GM19193 (cell line): Measurements from ENCODE around the gene MAB21L3.

Experiments
- POLR2A ChIP-seq: IDR thresholded peaks from 4 replicates; pipeline ENCODE4 v1.6.1; 2011; ENCODE audit not compliant: insufficient read depth, insufficient read length; ENCODE audit errors: extremely low read depth

Gene MAB21L3

DNA sequence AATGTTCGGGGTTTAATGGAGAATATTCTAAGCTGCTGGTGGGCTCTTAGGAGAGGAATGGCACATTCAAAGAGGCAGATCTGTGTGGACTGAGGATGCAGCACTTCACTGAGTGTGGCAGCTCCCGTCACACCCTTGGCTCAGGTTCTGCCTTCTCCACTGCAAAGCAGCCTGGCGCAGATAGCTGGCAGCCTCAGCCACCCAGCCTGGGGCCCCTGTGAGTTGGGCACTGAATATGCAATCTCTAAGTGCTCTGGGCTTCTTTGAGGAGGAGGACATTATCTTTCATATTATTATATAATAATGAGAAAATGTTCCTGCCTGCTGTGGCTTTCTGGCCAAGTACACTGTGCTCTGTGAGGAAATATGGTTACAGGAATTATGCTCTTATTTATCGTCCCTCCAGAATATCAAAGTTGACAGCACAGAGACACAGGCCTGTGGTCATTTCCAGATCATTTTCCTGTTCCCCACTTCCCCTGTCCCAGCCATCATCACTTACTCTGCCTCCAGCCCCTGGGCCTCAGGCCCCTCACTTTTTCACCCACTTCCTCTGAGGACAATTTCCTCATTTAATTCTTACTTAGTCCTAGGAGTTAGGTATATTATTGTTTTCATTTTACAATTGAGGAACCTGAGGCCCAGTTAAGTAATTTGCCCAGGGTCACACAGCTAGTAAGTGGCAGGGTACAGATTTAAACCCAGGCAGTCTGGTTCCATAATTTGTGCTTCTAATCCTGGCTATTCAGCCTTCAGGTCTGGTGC, 53.6 kb downstream of the MAB21L3 start:
- TF ChIP-seq POLR2A, result no peak

DNA sequence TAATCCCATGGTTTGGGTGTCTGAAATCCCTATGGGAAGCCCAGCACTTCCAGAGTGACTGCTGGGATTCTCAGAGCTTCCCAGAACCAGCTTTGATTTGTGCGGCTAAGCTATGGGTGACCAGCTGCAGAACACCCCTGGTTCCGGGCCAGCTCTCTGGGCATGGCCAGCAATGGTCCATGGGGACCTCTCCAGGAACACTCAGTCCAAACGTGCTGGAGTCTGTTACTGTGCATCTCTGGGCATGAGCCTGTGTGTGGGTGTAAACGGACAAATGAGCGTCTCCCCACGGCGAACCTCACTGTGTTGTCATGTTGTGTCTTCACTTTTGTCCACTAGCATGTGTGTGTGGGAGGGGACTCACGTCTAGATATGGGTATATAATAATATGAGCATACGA, 54.4 kb downstream of the MAB21L3 start:
- no peak for TF ChIP-seq POLR2A

DNA sequence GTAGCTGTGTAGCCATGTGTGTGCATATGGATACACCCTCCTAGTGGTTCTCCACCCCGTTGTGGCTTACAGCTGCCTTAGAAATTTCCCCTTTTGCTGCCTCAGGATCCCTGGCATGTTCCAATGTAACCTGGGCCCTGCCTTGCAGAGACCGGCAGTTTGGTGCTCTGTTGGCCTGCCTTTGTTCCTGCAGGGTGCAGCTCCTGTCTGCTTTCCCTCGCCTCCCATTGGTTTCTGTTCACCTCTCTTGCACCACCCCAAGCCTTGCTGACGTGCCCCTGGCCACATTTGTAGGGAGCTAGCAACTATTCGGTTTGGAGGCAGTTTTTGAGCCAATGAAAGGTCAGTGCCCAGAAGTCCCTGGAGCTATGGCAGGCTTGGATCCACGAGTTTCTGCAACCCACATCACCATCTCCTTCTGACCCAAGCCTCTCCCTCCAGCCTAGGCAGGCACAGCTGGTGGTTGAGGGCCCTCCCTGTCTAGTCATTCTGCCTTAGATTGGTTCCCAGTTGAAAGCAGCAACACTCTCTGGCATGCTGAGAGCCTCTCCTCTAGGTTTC, 54.9 kb downstream of the MAB21L3 start:
- no peak for TF ChIP-seq POLR2A

DNA sequence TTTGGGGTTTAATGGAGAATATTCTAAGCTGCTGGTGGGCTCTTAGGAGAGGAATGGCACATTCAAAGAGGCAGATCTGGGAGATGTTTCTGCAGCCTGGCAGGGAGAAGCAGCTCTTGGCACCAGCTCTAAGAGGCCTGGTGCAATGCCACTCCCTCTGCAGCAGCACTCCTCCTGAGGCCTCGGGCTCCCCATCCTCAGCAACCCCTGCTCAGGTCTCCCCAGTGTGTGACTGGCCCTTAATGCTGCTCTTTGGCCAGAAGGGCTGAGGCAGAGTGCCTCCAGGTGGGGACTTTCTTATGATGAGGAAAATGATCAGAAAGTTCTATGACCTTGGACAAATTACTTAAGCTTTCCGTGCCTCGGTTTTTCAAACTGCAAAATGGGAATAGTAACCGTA, 55.5 kb downstream of the MAB21L3 start:
- no peak for TF ChIP-seq POLR2A

DNA sequence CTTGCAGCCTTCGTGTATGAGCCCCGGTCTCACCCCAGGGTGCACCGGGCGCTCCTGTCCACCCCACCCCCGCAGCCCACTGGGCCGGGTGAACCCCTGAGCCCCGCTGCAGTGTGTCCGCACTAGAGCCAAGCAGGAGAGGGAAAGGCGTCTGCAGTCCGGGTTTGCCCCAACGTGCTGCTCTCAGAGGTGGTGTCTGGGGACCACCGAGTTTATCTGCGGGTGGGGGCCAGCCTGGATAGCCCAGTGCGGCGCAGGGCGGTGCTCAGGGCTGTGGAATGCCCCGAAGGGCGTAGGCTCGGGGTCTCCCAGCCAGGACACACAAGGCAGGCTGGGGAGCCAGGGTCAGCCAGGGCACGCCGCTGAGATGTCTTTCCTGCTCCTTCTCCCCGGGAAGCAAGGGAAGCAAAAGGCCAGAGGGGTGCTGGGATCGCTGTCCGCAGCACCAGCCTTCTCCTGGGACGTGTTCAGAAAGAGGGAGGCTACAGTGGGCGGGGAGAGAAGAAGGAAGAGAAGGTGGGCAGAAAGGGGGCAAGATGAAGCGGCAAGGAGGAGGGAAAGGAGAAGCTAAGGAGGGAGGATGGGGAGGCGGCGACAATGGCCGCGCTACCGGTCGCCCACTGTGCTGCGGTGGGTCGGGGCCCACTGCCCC, 56.6 kb downstream of the MAB21L3 start:
- TF ChIP-seq POLR2A, result no peak

DNA sequence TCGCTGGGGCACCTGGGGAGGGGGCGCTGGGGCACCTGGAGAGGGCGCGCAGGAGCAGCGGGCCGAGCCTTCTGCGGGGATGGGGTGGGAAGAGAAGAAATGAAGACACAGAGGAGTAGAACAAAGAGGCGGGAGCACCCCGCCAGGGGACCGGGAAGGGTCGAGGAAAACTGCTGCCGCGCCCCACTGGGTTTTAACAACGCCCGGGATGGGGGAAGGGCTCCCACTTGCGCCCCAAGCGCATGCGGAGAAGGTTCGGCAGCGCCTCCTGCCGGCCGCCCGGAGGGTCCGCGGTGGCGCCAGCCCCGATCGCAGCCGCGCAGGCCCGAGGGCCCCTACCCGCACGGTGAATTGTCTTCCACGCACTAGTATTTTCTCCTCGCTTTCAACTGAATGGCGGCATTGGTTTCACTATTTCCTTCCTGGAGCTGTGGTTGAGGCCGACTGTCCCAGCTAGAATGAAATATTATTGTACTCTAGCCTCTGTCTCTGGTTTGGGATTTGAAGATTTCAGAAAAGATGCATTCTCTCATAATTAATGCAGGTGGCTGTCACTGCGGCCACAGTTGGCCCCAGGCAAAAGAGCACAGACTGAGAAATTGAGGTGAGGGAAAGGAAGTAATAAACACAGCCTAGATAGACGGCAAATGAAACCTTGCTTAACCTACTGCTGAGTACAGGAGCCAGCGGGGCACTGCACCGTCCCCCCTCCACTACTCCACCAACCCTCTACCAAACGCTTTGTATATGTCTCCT, 57.3 kb downstream of the MAB21L3 start:
- TF ChIP-seq POLR2A, result no peak

DNA sequence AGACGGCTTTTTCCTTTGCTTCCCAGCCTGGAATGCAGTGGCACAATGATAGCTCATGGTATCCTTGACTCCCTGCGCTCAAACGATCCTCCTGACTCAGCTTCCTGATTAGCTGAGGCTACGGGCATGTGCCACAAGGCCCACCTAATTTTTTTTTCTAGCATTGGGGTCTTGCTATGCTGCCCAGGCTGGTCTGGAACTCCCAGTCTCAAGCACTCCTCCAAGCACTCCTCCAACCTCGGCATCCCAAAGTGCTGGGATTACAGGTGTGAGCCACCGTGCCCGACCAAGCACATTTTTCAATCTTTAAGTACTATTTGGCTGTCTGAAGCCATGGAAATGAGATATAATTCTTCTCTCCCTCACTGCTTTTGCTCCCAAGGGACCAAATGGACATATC, 58.7 kb downstream of the MAB21L3 start:
- TF ChIP-seq POLR2A, result no peak

DNA sequence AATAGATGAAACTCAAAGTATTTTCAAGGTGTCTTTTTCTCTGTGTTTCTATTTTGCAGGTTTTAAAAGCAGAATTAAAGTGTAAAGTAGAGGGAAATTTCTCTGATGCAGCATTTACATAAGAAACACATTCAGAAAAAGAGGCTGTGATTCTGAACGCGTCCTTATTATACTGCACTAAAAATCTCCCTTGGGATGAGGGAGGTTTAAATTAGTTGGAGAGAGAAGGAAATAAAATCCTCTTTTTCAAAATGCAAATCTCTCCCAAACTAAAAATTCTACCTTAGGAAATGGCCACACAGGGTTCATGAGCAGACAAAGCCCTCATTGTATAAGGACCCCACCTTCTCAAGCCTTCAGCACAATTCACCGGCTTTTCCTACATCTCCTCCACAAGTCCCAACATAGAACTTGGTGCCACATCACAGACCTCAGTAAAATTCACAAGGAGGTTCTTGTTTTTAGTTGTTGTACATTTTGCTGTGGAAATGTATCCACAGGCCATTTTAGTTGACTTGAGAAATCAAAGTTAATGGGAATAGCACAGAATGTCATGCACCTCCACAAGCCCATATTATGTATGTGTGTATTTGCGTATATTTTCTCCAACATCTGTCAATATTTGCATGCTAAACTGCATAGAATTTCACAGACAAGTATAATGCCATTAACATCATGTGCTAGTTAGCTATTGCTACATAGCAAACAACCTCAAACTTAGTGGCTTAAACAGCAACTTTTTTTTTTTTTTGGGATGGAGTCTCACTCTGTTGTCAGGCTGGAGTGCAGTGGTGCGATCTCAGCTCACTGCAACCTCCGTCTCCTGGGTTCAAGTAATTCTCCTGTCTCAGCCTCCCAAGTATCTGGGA, 59.8 kb downstream of the MAB21L3 start:
- TF ChIP-seq POLR2A, result no peak

DNA sequence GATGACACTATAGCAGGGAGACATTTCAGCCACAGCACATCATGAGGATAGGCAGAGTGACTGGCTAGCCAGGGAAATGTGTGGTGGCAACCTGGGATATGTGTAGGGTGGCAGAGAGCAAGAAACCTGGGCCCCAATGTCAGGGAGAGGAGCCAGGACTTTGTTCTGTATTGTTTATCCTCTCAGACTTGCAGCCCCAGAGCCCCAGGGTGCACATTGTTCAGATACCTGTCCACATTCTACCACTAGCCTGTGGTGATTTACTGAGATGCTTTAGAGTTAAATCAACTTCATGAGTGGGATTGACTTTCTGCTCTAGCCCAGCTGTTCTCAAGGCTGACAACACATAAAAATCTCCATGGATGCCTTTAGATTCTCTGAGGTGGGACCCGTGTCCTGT, 61.5 kb downstream of the MAB21L3 start:
- TF ChIP-seq POLR2A, result no peak

DNA sequence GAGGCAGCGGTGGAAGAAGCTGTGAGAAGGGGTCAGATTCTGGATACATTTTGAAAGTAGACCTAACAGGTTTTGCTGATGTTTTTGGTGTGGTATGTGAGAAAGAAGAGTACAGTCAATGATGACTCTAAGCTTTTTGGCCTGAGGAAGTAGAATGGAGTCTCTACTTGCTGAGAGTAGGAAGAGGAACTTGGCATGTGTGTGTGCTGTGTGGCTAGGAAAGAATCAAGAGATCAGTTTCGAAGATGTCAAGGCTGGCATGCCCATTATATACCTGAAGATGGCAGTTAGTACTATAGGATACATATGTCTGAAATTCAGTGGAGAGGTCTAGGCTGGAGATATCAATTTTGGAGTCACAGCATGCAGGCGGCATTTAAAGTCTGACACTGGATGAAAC, 64.4 kb downstream of the MAB21L3 start:
- TF ChIP-seq POLR2A, result no peak

DNA sequence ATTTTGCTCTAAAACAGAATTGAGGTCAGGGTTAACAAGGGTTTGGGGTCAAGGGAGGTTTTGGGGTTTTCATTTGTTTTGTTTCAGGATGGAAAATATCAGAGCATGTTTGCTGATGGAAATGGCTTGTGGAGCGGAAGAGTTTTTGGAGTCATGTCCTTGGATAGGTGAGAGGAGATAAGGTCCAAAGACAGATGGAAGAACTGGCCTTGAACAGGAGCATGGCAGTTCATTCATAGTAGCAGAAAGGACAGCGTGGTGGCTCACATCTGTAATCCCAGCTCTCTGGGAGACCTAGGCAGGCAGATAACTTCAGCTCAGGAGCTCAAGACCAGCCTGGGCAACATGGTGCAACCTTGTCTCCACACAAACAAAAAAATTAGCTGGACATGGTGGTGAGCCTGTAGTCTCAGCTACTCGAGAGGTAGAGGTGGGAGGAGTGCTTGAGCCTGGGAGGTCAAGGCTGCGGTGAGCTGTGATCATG, 65.1 kb downstream of the MAB21L3 start:
- no peak for TF ChIP-seq POLR2A

DNA sequence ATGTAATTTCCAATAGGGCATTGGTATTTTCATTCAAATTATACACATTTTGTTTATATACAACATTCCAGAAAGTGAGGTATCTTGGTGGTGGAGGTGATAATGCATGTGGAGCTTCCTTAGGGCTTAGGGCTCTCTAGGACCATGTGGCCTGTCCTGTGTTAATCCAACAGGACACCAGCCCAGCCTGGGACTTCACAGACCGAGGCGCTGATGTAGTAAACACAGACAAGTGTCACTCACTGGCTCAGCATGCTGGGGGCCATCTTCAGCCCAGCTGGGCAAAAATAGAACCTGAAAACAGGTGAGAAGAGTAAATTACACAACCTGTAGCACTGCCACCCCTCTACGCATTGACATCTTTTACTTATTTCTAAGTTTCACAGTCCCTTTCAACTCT, 66.7 kb downstream of the MAB21L3 start:
- no peak for TF ChIP-seq POLR2A

DNA sequence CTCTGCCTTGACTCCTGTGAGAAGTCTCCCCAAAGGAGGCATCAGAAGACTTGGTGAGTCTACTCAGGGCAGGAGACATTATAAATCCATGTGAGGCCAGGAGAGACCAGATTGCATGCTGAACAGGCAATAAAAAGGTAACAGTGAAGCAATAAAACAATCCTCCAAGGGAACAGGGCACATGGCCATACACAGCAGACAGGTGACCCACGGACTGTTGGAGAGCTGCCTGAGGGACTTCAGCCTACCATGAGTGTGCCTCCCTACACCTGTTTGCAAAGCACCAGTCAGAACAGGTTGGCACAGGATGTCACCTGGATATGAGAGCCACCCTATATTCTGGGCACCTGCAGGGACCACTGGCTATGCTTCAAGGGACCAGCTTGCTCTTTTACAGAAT, 67.6 kb downstream of the MAB21L3 start:
- no peak for TF ChIP-seq POLR2A

DNA sequence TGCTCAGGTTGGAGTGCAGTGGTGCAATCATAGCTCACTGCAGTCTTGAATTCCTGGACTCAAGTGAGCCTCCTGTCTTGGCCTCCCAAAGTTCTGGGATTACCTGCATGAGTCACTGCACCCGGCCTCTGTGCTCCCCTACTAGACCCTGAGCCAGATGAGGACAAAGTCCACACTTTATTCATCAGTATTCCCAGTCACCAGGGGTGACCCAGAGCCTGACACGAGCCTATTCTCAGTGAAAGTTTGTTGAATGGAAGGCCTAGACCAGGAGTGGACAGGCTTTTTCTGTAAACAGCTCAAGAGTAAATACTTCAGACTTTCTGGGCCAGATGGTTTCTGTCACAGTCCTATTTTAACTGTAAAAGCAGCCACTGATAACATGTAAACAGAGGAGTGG, 68.2 kb downstream of the MAB21L3 start:
- no peak for TF ChIP-seq POLR2A
